Measurements from ENCODE around the gene HSPD1.

DNA sequence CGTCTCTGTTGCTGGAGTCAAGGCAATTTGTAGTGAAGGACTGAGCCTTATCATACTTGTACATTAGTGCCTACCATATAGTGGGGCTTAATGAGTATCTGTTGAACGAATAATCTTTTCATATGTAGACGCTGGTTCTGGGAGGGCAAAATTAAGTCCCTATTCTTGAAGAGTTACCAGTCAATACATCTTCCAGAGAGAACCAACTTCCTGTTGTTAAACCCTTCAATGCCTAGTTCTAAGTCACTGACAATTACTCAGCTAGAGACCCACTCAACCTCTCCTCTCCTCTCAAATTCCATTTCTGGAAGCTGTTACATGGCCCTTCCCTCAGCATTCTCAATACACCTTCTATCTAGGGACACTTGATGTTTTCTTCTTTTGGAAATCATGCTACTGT, 15.1 kb upstream of the HSPD1 start:
- TF ChIP-seq, protein P1, sequence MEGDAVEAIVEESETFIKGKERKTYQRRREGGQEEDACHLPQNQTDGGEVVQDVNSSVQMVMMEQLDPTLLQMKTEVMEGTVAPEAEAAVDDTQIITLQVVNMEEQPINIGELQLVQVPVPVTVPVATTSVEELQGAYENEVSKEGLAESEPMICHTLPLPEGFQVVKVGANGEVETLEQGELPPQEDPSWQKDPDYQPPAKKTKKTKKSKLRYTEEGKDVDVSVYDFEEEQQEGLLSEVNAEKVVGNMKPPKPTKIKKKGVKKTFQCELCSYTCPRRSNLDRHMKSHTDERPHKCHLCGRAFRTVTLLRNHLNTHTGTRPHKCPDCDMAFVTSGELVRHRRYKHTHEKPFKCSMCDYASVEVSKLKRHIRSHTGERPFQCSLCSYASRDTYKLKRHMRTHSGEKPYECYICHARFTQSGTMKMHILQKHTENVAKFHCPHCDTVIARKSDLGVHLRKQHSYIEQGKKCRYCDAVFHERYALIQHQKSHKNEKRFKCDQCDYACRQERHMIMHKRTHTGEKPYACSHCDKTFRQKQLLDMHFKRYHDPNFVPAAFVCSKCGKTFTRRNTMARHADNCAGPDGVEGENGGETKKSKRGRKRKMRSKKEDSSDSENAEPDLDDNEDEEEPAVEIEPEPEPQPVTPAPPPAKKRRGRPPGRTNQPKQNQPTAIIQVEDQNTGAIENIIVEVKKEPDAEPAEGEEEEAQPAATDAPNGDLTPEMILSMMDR (conservative IDR thresholded peaks at IDR 0.05 in 1 of 2, IDR thresholded peaks at IDR 0.05 in 1 of 2; ENCODE audit: extremely low read depth in 1 of 2, insufficient read depth in 1 of 2, low read depth in 1 of 2, low read length in 2 of 2) = no peak
- no peak for TF ChIP-seq EZH2 (IDR thresholded peaks at IDR 0.05; ENCODE audit: borderline replicate concordance, low read length)
